ENCODE results near the gene DBNDD2.

Gene DBNDD2

DNA sequence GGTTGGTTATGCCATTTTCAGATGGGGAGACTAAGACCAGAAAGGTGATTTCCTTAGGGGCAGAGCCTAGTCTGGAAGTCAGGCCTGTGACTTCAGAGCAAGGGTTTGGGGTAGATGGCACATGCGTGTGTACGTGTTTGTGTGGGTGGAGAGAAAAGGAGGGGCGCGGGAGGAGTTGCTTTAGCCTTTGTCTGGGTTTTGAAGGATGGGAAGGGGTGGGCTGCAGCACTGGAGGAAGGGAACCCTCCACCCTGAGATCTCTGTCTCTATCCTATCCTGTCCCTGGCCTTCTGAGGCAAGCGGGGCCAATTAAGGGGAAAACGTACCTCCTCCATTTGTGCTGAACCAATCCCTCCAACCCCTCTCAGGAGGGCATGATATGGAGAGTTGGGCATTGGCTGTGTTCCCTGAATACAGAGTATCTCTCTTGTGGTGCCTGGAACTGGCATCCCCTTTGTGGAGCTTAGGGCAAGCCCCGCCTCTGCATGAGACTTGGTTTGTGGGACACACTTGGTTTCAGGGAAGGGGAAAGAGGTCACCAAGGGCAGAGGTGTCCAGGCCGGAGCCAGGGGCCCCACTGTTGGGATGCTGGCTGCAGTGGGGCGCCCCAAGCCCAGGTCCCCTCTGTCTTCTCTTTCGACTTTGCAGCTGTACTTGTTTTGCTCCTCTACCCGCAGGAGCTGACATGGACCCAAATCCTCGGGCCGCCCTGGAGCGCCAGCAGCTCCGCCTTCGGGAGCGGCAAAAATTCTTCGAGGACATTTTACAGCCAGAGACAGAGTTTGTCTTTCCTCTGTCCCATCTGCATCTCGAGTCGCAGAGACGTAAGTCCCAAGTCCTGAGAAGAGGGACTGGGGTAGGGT, at the start of gene DBNDD2:
TSS of gene DBNDD2 (plus strand) at position 507 of the 863 bp plus-strand sequence. CDS start at position 686, 179 bp downstream.
- no peak for DNase-seq (ENCODE audit: low spot score)

- DNase-seq (ENCODE audit: low spot score) = no peak
Measured at GRCh38 chr20:45359069-45359405, 49.1 kb upstream of the DBNDD2 start.

DNA sequence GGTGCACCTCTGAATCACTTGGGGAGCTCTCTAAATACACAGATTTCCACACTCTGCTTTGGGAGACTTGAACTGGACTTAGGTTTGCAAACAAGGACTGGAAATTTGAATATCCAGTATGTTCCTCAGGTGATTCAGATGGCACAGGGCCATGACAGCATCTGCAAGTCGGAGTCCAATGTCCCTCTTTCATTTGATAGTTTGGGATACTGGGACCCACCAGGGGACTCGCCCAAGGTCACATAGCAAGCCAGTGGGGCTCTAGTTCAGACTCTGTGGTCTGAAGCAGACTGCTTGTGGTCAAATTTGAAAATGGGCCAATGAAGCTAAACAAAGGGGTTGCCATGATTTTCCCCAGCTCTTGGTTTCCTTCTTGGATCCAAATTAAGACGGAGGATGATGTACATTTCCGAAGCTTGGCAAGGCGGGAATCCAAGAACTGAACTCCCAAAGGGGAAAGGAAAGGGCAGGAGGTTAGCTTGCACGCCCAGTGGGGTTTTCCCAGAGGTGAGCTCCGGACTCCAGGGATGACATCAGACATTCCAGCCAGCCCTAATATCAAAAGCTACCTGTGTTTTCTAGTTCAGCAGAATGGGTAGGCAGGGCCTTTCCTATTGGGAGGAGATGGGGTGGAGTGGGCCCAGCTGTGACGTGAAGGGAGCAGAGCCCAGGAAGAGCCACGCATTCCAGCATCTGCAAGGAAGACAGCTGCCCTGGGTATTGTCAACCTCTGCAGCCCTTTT, 48.5 kb upstream of the DBNDD2 start:
- DNase-seq (ENCODE audit: low spot score) = no peak

DNA sequence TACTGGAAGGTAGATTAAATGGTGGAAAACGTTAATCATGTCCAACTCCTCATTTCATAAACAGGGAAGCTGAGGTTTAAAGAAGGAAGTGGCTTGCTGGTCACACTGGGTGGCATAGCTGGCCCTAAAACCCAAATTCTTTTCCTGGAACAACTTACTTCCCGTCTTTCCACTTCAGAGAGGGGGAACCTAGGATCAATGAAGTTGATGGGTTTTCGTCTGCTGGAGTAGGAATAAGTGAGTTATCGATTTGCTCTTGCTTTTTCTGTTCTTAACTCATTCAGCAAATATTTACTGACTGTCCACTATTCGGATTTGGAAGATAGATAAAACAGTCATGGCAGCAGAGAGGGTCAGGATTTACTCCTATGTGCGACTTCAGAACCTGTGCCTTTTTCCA, 46.3 kb upstream of the DBNDD2 start:
- no peak for DNase-seq (ENCODE audit: low spot score)

DNA sequence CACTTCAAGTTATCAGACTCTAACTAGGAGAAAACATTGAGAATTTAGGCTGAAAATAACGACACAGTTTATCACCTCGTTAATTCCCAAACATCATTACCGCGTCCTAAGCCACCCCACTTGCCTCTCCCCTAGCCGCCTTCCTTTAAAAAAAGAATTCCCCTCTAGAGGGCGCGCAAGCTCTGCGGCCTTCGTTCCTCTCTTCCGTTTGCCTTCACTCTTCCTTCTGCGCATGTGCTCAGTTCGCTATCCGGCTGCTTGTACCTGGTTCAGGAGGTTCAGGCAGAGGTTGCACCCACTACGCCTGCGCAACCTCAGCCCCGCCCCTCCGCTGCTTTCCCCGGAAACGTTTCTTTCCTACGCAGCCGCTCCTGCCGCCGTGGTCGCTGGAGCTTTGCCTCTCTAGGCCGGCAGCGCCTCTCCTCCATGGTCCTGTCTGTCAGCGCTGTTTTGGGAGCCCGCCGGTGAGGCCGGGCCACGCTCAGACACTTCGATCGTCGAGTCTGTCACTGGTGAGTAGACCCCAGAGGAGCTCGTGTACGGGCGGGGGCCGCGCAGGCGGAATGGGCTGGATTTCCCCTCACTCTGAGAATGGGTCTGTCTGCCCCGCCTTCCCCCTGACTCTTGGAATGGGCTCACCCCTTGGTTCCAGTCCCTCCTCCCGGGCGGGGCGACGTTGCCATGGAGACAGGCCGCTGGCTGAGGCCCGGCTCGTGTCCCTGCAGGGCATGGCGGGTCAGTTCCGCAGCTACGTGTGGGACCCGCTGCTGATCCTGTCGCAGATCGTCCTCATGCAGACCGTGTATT, 45.1 kb upstream of the DBNDD2 start, which contains the start of gene SYS1:
TSS of gene SYS1 (plus strand) at position 353 of the 807 bp plus-strand sequence. CDS start at position 729, 376 bp downstream.
- DNase-seq (ENCODE audit: low spot score) = peak; percentile 96

- no peak for DNase-seq (ENCODE audit: low spot score)
Measured at GRCh38 chr20:45363611-45364492, 44.2 kb upstream of the DBNDD2 start.

DNA sequence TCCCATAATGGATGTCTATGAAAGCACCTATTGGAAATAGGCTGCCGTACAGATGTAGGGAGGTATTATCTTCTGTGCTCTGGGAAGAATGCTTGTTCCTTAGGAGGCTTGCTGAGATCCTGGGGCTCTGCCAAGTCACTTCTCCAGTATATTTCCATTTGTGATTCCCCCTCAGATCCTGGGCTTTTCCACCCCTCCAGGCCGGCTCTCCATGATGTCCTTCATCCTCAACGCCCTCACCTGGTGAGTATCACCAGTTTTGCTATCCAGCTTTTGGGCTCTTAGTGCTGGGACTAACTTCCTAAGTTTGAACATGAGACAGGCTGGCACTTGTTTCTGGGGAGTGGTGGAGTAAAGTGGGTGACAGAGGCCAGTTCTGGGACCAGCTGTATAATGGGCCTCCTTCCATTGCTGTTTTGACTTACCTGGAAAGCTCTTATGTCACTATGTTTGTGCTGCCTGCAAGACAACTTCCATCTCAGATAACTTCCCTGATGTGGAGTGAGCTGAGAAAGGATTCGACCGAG, 42.6 kb upstream of the DBNDD2 start:
- DNase-seq (ENCODE audit: low spot score) = no peak

DNA sequence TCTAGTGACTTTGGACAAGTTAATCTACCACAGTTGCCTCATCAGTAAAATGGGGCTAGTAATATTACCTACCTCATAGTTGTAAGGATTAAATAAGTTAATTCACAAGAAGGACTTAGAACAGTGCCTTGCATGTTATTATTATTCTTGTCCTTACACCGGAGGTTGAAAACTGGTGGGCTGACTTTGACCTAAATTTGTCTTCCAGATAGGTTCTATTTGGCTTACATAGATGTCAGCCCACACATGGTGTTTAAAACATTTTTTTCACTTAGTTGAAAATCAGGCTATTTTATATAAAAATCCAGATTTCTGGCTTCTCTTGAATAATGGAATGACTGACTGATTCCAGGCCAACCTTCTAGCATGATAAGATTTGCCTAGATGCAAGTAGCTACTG, 41.9 kb upstream of the DBNDD2 start:
- no peak for DNase-seq (ENCODE audit: low spot score)

DNA sequence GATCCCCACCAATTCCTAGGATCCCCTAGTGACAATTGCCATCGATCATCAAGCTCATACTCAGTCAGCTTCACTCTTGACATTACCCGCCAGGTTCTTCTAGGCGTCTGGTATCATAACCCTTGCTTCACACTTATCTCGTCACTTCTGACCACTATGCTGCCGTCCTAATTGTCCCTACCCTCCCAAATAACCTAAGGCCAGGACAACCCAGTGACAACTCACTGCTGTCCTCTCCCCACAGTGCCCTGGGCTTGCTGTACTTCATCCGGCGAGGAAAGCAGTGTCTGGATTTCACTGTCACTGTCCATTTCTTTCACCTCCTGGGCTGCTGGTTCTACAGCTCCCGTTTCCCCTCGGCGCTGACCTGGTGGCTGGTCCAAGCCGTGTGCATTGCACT, 41.5 kb upstream of the DBNDD2 start:
- DNase-seq (ENCODE audit: low spot score) = no peak

DNA sequence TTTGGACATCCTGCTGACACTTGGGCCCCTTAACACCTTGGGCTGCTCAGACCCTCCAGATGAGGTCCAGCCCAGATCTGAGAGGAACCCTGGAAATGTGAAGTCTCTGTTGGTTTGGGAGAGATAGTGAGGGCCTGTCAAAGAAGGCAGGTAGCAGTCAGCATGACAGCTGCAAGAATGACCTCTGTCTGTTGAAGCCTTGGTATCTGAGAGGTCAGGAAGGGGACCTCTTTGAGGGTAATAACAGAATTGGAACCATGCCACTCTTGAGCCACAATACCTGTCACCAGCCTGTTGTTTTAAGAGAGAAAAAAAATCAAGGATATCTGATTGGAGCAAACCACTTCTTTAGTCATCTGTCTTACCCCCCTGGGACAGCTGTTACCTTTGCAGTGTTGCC, 41.0 kb upstream of the DBNDD2 start:
- DNase-seq (ENCODE audit: low spot score) = no peak

DNA sequence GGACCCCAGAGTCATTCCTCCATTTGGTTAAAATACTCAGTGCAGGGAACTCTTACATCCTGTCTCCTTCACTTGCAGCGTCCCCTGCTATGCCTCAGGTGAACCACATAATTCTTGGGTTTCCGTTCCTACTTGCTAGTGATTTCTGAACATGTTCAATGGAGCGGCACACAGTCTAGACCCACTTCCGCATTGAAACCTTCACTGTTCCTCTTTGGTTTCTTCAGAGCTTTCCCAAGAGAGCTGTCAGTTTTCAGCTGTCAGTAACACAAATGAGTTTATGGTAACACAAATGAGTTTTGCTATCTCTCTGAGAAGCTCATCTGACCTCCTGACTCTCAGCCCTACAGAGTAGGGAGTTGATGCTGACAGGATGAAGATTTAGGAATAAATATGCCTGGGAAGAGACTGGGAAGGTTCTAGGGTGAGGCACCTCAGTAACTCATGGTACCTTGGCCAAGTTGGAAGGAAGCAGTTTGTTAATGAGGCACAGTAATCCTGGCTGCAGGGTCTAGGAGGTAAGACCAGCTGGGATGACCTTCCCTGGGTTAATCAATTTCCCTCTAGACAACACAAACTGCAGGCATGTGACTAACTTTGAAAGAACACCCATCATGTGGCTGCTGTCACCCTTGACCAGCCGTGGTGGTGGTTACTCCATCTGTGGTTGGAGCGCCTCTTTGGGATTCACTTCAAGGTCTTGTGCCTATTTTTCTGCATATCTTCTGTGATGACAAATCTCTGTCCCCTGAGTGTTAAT, 39.7 kb upstream of the DBNDD2 start:
- no peak for DNase-seq (ENCODE audit: low spot score)

GRCh38 chr20:45370571-45371160, 37.4 kb upstream of the DBNDD2 start:
- DNase-seq (ENCODE audit: low spot score) = no peak

GRCh38 chr20:45372241-45372640, 35.8 kb upstream of the DBNDD2 start:
- DNase-seq (ENCODE audit: low spot score) = no peak

GRCh38 chr20:45372646-45373352, 35.3 kb upstream of the DBNDD2 start:
- peak; percentile 38 for DNase-seq (ENCODE audit: low spot score)

- peak; percentile 88 for DNase-seq (ENCODE audit: low spot score)
Measured at GRCh38 chr20:45373353-45374100, 34.6 kb upstream of the DBNDD2 start.

GRCh38 chr20:45374101-45374467, 34.0 kb upstream of the DBNDD2 start:
- no peak for DNase-seq (ENCODE audit: low spot score)

- DNase-seq (ENCODE audit: low spot score) = no peak
Measured at GRCh38 chr20:45374966-45375365, 33.1 kb upstream of the DBNDD2 start.

DNA sequence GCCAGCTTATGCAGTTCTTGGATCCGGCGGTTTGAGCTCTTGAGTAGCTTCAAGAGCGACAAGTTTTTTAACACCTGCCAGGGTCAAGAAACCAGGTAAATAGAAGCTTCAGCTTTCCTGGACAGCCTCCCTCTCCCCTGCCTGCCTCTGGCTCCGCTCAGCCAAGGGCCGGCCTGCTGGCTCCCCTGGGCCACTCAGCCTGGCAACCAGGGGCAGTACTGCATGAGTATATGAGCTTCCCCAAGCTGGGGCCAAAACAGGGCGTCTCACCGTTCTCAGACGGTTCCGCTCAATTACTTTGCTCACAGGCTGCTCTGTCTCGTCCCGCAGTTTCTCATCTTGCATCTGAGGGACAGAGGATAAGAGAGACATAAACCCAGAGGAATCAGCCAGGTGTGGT, 30.8 kb upstream of the DBNDD2 start:
- DNase-seq (ENCODE audit: low spot score) = no peak

- DNase-seq (ENCODE audit: low spot score) = no peak
Measured at GRCh38 chr20:45378191-45378590, 29.9 kb upstream of the DBNDD2 start, which contains the start of gene TP53TG5. Gene TP53TG5, minus strand, starts transcription at chr20:45378325. Its CDS starts 89 bp downstream, at chr20:45378236.
